ENCODE measurements around the gene SRD5A3. TPM values are rescaled to one million over a fixed set of nuclear protein-coding genes. Genes with fewer than 3 reads are reported as not detected.

Gene SRD5A3
- total and polyA plus RNA-seq, 10 of the 15 experiments (the other 5 are each of a cell fraction or from before 2014, with no cell fraction given), result 1.6 to 20.4 (median 6.1) TPM

DNA sequence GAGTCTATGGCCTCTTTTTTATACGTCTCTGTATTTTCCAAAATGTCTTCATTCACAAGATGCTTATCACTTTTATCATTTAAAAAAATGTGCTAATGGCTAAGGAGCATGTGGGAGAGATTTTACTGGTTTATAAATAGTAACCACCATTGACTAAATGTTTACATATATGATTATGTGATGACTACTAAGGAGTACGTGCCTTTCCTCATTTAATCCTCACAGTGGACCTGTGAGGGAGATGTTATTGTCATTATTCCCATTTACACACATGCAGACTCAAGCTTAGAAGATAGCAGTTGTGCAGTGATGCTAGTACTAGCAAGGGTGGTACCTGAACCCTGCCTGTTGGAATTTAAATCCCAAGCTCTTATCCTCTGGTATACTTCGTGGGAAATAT lies 2.4 kb downstream of the SRD5A3 start:
- Histone ChIP-seq H3K27me3 (replicated peaks in 1 of 2; ENCODE audit: control insufficient read depth in 2 of 2, insufficient read depth in 2 of 2, low read length in 1 of 2) (no peaks in the 10 kb centered on the region), H3K4me2 (ENCODE audit: control insufficient read depth, insufficient read depth) (no peak overlapping the region), H3K4me3 (no peak overlapping the region), H3K9ac (ENCODE audit: control insufficient read depth, insufficient read depth, low read length) (no peak overlapping the region), H3K36me3 (ENCODE audit: control insufficient read depth in 2 of 2, insufficient read depth in 2 of 2, low read length in 1 of 2) (no peaks in the 10 kb centered on the region), H3K9me3 (replicated peaks; ENCODE audit: control insufficient read depth, insufficient read depth, low read length) (no peaks in the 10 kb centered on the region; the same call in 2 of the 3 replicates), H2AFZ (ENCODE audit: control insufficient read depth, low read depth, low read length) (no peak overlapping the region), H4K20me1 (ENCODE audit: control insufficient read depth, insufficient read depth) (no peaks in the 10 kb centered on the region), H3K4me1 (ENCODE audit: control insufficient read depth, insufficient read depth, low read length) (no peaks in the 10 kb centered on the region), H3K27ac (ENCODE audit: control insufficient read depth, insufficient read depth) (no peak overlapping the region), H3K79me2 (ENCODE audit: control insufficient read depth, insufficient read depth, low read length) (no peaks in the 10 kb centered on the region; the same call in 1 of the 2 replicates)
- DNase-seq (ENCODE audit: low read depth, low spot score), result no peak
- no peak for ATAC-seq
- SMC1A ChIA-PET (ENCODE audit: uncharacterized antibody, unreplicated experiment), result no interaction called here
- CTCF ChIA-PET, result interaction anchor here (0.9 kb wide), 1 partner anchor 88 kb away, joined by 3 read pairs; no protein-coding TSS in a partner anchor
- POLR2A ChIA-PET, result no interaction called here
- FAIRE-seq, result no peak
- in situ Hi-C loops (cut with MboI) (loop anchor here (10.0 kb wide), 2 partner anchors 206 to 386 kb away; no protein-coding TSS in a partner anchor), intact Hi-C loops (cut with micrococcal nuclease; ENCODE audit: unreplicated experiment) (loop anchor here (5.0 kb wide), 3 partner anchors 49 to 954 kb away; partner anchors contain the start of gene TMEM165)
- BruUV-seq (replicated peaks), result no TSS peak
- WGBS (ENCODE audit: insufficient coverage, insufficient replicate concordance, low lambda C conversion rate, missing lambda C conversion rate), result 72% methylated on average over 3 of the region's 3 CpGs
- RAD21 ChIA-PET (ENCODE audit: unreplicated experiment), result no interaction called here
- TF ChIP-seq, protein P1, sequence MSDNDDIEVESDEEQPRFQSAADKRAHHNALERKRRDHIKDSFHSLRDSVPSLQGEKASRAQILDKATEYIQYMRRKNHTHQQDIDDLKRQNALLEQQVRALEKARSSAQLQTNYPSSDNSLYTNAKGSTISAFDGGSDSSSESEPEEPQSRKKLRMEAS (IDR thresholded peaks at IDR 0.05; ENCODE audit: low read depth, low read length), result no peak
- TF ChIP-seq CEBPB (IDR thresholded peaks at IDR 0.05; ENCODE audit: borderline replicate concordance in 1 of 2, low read depth in 2 of 2, low read length in 2 of 2) (no peak), TARDBP (IDR thresholded peaks at IDR 0.05; ENCODE audit: borderline replicate concordance) (no peak), SIX5 (IDR thresholded peaks at IDR 0.05; ENCODE audit: low read depth, low read length, severe bottlenecking) (no peak), JUND (IDR thresholded peaks at IDR 0.05; ENCODE audit: low read depth, low read length) (no peak), PML (IDR thresholded peaks at IDR 0.05; ENCODE audit: low read length) (no peak), TCF12 (IDR thresholded peaks at IDR 0.05; ENCODE audit: low read depth, low read length) (no peak), NBN (IDR thresholded peaks at IDR 0.05) (no peak), SMARCA5 (IDR thresholded peaks at IDR 0.05) (no peak), ZBED1 (IDR thresholded peaks at IDR 0.05; ENCODE audit: borderline replicate concordance) (no peak), GATAD2B (conservative IDR thresholded peaks at IDR 0.05; ENCODE audit: low read depth) (no peak), ZZZ3 (IDR thresholded peaks at IDR 0.05; ENCODE audit: control insufficient read depth, insufficient read length, low read depth) (no peak), NR2C2 (IDR thresholded peaks at IDR 0.05; ENCODE audit: borderline replicate concordance, control insufficient read depth, insufficient read length, low read depth) (no peak)
- TF ChIP-seq, protein P2, sequence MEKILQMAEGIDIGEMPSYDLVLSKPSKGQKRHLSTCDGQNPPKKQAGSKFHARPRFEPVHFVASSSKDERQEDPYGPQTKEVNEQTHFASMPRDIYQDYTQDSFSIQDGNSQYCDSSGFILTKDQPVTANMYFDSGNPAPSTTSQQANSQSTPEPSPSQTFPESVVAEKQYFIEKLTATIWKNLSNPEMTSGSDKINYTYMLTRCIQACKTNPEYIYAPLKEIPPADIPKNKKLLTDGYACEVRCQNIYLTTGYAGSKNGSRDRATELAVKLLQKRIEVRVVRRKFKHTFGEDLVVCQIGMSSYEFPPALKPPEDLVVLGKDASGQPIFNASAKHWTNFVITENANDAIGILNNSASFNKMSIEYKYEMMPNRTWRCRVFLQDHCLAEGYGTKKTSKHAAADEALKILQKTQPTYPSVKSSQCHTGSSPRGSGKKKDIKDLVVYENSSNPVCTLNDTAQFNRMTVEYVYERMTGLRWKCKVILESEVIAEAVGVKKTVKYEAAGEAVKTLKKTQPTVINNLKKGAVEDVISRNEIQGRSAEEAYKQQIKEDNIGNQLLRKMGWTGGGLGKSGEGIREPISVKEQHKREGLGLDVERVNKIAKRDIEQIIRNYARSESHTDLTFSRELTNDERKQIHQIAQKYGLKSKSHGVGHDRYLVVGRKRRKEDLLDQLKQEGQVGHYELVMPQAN (conservative IDR thresholded peaks at IDR 0.05), result no peak
- TF ChIP-seq, protein P3, sequence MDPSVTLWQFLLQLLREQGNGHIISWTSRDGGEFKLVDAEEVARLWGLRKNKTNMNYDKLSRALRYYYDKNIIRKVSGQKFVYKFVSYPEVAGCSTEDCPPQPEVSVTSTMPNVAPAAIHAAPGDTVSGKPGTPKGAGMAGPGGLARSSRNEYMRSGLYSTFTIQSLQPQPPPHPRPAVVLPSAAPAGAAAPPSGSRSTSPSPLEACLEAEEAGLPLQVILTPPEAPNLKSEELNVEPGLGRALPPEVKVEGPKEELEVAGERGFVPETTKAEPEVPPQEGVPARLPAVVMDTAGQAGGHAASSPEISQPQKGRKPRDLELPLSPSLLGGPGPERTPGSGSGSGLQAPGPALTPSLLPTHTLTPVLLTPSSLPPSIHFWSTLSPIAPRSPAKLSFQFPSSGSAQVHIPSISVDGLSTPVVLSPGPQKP (IDR thresholded peaks at IDR 0.05; ENCODE audit: low read depth, low read length), result no peak
- TF ChIP-seq, protein P4, sequence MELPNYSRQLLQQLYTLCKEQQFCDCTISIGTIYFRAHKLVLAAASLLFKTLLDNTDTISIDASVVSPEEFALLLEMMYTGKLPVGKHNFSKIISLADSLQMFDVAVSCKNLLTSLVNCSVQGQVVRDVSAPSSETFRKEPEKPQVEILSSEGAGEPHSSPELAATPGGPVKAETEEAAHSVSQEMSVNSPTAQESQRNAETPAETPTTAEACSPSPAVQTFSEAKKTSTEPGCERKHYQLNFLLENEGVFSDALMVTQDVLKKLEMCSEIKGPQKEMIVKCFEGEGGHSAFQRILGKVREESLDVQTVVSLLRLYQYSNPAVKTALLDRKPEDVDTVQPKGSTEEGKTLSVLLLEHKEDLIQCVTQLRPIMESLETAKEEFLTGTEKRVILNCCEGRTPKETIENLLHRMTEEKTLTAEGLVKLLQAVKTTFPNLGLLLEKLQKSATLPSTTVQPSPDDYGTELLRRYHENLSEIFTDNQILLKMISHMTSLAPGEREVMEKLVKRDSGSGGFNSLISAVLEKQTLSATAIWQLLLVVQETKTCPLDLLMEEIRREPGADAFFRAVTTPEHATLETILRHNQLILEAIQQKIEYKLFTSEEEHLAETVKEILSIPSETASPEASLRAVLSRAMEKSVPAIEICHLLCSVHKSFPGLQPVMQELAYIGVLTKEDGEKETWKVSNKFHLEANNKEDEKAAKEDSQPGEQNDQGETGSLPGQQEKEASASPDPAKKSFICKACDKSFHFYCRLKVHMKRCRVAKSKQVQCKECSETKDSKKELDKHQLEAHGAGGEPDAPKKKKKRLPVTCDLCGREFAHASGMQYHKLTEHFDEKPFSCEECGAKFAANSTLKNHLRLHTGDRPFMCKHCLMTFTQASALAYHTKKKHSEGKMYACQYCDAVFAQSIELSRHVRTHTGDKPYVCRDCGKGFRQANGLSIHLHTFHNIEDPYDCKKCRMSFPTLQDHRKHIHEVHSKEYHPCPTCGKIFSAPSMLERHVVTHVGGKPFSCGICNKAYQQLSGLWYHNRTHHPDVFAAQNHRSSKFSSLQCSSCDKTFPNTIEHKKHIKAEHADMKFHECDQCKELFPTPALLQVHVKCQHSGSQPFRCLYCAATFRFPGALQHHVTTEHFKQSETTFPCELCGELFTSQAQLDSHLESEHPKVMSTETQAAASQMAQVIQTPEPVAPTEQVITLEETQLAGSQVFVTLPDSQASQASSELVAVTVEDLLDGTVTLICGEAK (IDR thresholded peaks at IDR 0.05; ENCODE audit: borderline replicate concordance), result no peak

All from GM12878 (cell line).